Gastroesophageal sphincter (tissue), 4 donors: Measurements from ENCODE around the gene SHC2. TPM values are rescaled to one million over a fixed set of nuclear protein-coding genes. Genes with fewer than 3 reads are reported as not detected.
A peak's percentile ranks its signal among the peaks of the same experiment; 100 is the strongest.

Experiments
- ATAC-seq: fragments of 150-250 bp; one replicate; pipeline ENCODE4 v1.9.1; 2016; ENCODE audit warnings: mild to moderate bottlenecking, moderate library complexity
- H3K27ac ChIP-seq, 4 donors: fragments of 200-600 bp; sonication (generic) in 3 of 4; 1 replicate in 3 of 4; 2 replicates in 1 of 4; pipeline ENCODE4 v1.5.1; 2016 to 2019
- H3K27me3 ChIP-seq: fragments of 200-600 bp; sonication (generic); one replicate; pipeline ENCODE4 v1.5.1; 2019
- H3K36me3 ChIP-seq, 2 donors: fragments of 200-600 bp; sonication (generic); one replicate each; pipeline ENCODE4 v1.5.1; 2019; ENCODE audit warnings: control low read depth in 1 of 2
- H3K4me1 ChIP-seq, 3 donors: fragments of 200-600 bp; sonication (generic); 1 replicate in 2 of 3; 2 replicates in 1 of 3; pipeline ENCODE4 v1.5.1; 2016 to 2019; ENCODE audit warnings: control low read depth in 2 of 3
- H3K4me3 ChIP-seq, 2 donors: fragments of 200-600 bp; sonication (generic); one replicate each; pipeline ENCODE4 v1.5.1; 2019; ENCODE audit warnings: mild to moderate bottlenecking in 1 of 2, moderate library complexity in 1 of 2
- H3K9me3 ChIP-seq, 3 donors: fragments of 200-600 bp; sonication (generic); one replicate each; pipeline ENCODE4 v1.5.1; 2017 to 2019; ENCODE audit warnings: control low read depth in 2 of 3
- CTCF ChIP-seq, 4 experiments: fragments of 200-600 bp in 2 of 4; fragments of 450-650 bp in 2 of 4; sonication (generic) in 1 of 4; IDR thresholded peaks; one replicate each; pipeline ENCODE4 v1.5.1; 2017 to 2019; ENCODE audit warnings: antibody characterized with exemption in 4 of 4, mild to moderate bottlenecking in 2 of 4, moderate library complexity in 2 of 4
- EP300 ChIP-seq: sonication (generic); formaldehyde crosslinking; IDR thresholded peaks from one replicate; pipeline ENCODE4 v1.6.1; 2017; ENCODE audit warnings: antibody characterized with exemption, mild to moderate bottlenecking
- POLR2A ChIP-seq, 2 donors: fragments of 450-650 bp; IDR thresholded peaks; one replicate each; pipeline ENCODE4 v1.6.1; 2017; ENCODE audit warnings: antibody characterized with exemption in 2 of 2, mild to moderate bottlenecking in 2 of 2, moderate library complexity in 1 of 2
- POLR2AphosphoS5 ChIP-seq: sonication (generic); formaldehyde crosslinking; IDR thresholded peaks from one replicate; pipeline ENCODE4 v1.6.1; 2017; ENCODE audit warnings: antibody characterized with exemption
- WGBS, 2 donors: methylation state at CpG; one replicate each; pipeline ENCODE4 v1.1.5; 2018; ENCODE audit warnings: low coverage in 1 of 2; 5-methylcytosine and 5-hydroxymethylcytosine counted together
- total RNA-seq, 4 donors: library from RNA; depleted of rRNA; stranded (reverse); fragments of >200 nt; gene quantifications; one replicate each; pipeline ENCODE4 v1.1.0, GENCODE V29; 2016

The SHC2 gene
- total RNA-seq, 4 donors from 2014 or later, result 14.7 to 24.6 (median 20.4) TPM

- TF ChIP-seq POLR2AphosphoS5 (no peak), CTCF (IDR thresholded peaks at IDR 0.05) (no peak), POLR2A (IDR thresholded peaks at IDR 0.05) (no peak), EP300 (no peak)
- 65 to 100% methylated on average over 1 to 5 of the region's 23 CpGs for WGBS, 2 donors
- no peaks in the 10 kb centered on the region for H3K9me3 ChIP-seq
- peaks cover 0 to 15% (median 0%) of the 10 kb centered on the region in 3 donors for H3K4me1 ChIP-seq
- no peak overlapping the region for H3K4me3 ChIP-seq
- H3K27me3 ChIP-seq, result peaks cover 67% of the 10 kb centered on the region
- H3K36me3 ChIP-seq, result no peaks in the 10 kb centered on the region
- no peak overlapping the region for H3K27ac ChIP-seq
- ATAC-seq, result no peak
Measured at GRCh38 chr19:374183-374885, 86.5 kb downstream of the SHC2 start.

- TF ChIP-seq CTCF (IDR thresholded peaks at IDR 0.05) (no peak), POLR2AphosphoS5 (no peak), EP300 (no peak), POLR2A (IDR thresholded peaks at IDR 0.05) (no peak)
- WGBS, 2 donors, result 73 to 100% methylated on average over 2 to 15 of the region's 24 CpGs
Measured at GRCh38 chr19:373391-374182, 87.2 kb downstream of the SHC2 start.

GRCh38 chr19:372306-372890 is 88.4 kb downstream of the SHC2 start:
- H3K4me1 ChIP-seq, result peaks cover 0 to 15% (median 0%) of the 10 kb centered on the region in 3 donors
- ATAC-seq, result peak; percentile 53
- 30% methylated on average over 7 of the region's 14 CpGs; no CpG with 5 or more reads in 1 of the 2 donors for WGBS, 2 donors
- TF ChIP-seq EP300 (no peak), POLR2AphosphoS5 (no peak), CTCF (IDR thresholded peaks at IDR 0.05) (no peak), POLR2A (IDR thresholded peaks at IDR 0.05) (no peak)
- H3K27ac ChIP-seq, result no peak overlapping the region
- H3K4me3 ChIP-seq, result no peak overlapping the region
- peaks cover 84% of the 10 kb centered on the region for H3K27me3 ChIP-seq
- H3K9me3 ChIP-seq, result no peaks in the 10 kb centered on the region
- H3K36me3 ChIP-seq, result no peaks in the 10 kb centered on the region

More at GRCh38 chr19:373391-374182, 87.2 kb downstream of the SHC2 start:
- ATAC-seq, result no peak
- H3K27ac ChIP-seq, result no peak overlapping the region
- H3K4me3 ChIP-seq, result no peak overlapping the region
- peaks cover 72% of the 10 kb centered on the region for H3K27me3 ChIP-seq
- no peaks in the 10 kb centered on the region for H3K9me3 ChIP-seq
- no peaks in the 10 kb centered on the region for H3K36me3 ChIP-seq
- H3K4me1 ChIP-seq, result peaks cover 0 to 15% (median 0%) of the 10 kb centered on the region in 3 donors

GRCh38 chr19:371501-372168 is 89.2 kb downstream of the SHC2 start:
- no peak for TF ChIP-seq EP300

More at GRCh38 chr19:371501-372168, 89.2 kb downstream of the SHC2 start:
- WGBS, 2 donors, result 33 to 75% methylated on average over 1 to 12 of the region's 17 CpGs
- H3K4me1 ChIP-seq, result peaks cover 0 to 15% (median 0%) of the 10 kb centered on the region in 3 donors
- no peak overlapping the region for H3K4me3 ChIP-seq
- peaks cover 92% of the 10 kb centered on the region for H3K27me3 ChIP-seq
- H3K36me3 ChIP-seq, result no peaks in the 10 kb centered on the region
- no peak overlapping the region for H3K27ac ChIP-seq
- ATAC-seq, result no peak
- no peaks in the 10 kb centered on the region for H3K9me3 ChIP-seq
